Spleen (tissue), 7 donors: Measurements from ENCODE around the gene SIN3B.

ENCODE experiments used
- POLR2AphosphoS5 ChIP-seq, 3 donors: sonication (generic); formaldehyde crosslinking; IDR thresholded peaks; one replicate each; pipeline ENCODE4 v1.5.1; 2017; ENCODE audit warnings: antibody characterized with exemption in 3 of 3
- TF ChIP-seq, protein P1 (sequence below), 11 experiments: fragments of 200-600 bp in 7 of 11; fragments of 450-650 bp in 4 of 11; sonication (generic) in 4 of 11; IDR thresholded peaks in 8 of 11; conservative IDR thresholded peaks in 3 of 11; 1 replicate in 7 of 11; 2 replicates in 4 of 11; pipeline versions ENCODE4 v1.4.0 to v1.8.0; 2016 to 2021; ENCODE audit warnings: antibody characterized with exemption in 11 of 11, inconsistent platforms in 4 of 11, mild to moderate bottlenecking in 1 of 11
- donor health status: DM: no; HTN: no; CAD: no; lungs with moderate emphysema.
- donor health status: DM: no; HTN: no; CAD: no.
- donor health status: DM: no; HTN: no; CAD: no.

GRCh38 chr19:16795731-16796130, 33.5 kb upstream of the SIN3B start:
- no peak for TF ChIP-seq POLR2AphosphoS5 (IDR thresholded peaks at IDR 0.05)
- TF ChIP-seq, protein P1, sequence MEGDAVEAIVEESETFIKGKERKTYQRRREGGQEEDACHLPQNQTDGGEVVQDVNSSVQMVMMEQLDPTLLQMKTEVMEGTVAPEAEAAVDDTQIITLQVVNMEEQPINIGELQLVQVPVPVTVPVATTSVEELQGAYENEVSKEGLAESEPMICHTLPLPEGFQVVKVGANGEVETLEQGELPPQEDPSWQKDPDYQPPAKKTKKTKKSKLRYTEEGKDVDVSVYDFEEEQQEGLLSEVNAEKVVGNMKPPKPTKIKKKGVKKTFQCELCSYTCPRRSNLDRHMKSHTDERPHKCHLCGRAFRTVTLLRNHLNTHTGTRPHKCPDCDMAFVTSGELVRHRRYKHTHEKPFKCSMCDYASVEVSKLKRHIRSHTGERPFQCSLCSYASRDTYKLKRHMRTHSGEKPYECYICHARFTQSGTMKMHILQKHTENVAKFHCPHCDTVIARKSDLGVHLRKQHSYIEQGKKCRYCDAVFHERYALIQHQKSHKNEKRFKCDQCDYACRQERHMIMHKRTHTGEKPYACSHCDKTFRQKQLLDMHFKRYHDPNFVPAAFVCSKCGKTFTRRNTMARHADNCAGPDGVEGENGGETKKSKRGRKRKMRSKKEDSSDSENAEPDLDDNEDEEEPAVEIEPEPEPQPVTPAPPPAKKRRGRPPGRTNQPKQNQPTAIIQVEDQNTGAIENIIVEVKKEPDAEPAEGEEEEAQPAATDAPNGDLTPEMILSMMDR (IDR thresholded peaks at IDR 0.05 in 8 of 11, conservative IDR thresholded peaks at IDR 0.05 in 3 of 11): no peak
